Loucy (cell line): ENCODE results near the gene IRGC.

Experiments used
- H2AFZ ChIP-seq: fragments of 200-600 bp; sonication (generic); 2 replicates; pipeline ENCODE4 v1.6.0; 2016; ENCODE audit warnings: antibody characterized with exemption, mild to moderate bottlenecking, low read length, moderate library complexity
- H3F3A ChIP-seq: fragments of 200-600 bp; 2 replicates; pipeline ENCODE4 v1.6.0; 2016; ENCODE audit warnings: antibody characterized with exemption, low read depth, mild to moderate bottlenecking
- H3K27me3 ChIP-seq: fragments of 200-600 bp; sonication (generic); 2 replicates; pipeline ENCODE4 v1.6.1; 2014; ENCODE audit warnings: low read length, mild to moderate bottlenecking; ENCODE audit not compliant: insufficient read depth, poor library complexity, severe bottlenecking
- H3K36me3 ChIP-seq: fragments of 200-600 bp; sonication (generic); 2 replicates; pipeline ENCODE4 v1.6.1; 2016; ENCODE audit warnings: low read length; ENCODE audit not compliant: insufficient read depth
- H3K4me1 ChIP-seq: fragments of 200-600 bp; sonication (generic); 2 replicates; pipeline ENCODE4 v1.5.1; 2014; ENCODE audit warnings: low read length, mild to moderate bottlenecking; ENCODE audit not compliant: insufficient read depth, poor library complexity, severe bottlenecking
- H3K4me2 ChIP-seq: fragments of 200-600 bp; sonication (generic); 2 replicates; pipeline ENCODE4 v1.6.0; 2014; ENCODE audit warnings: antibody characterized with exemption, low read length, low read depth, mild to moderate bottlenecking; ENCODE audit not compliant: poor library complexity, severe bottlenecking
- H3K4me3 ChIP-seq: fragments of 200-600 bp; sonication (generic); 2 replicates; pipeline ENCODE4 v1.5.1; 2014; ENCODE audit warnings: low read length, mild to moderate bottlenecking, mixed read lengths; ENCODE audit not compliant: poor library complexity, severe bottlenecking
- H3K79me2 ChIP-seq: fragments of 200-600 bp; sonication (generic); 2 replicates; pipeline ENCODE4 v1.6.1; 2014; ENCODE audit warnings: low read length; ENCODE audit not compliant: insufficient read depth
- H3K9ac ChIP-seq: fragments of 200-600 bp; sonication (generic); 2 replicates; pipeline ENCODE4 v1.6.0; 2014; ENCODE audit warnings: mild to moderate bottlenecking, low read depth, low read length, moderate library complexity; ENCODE audit not compliant: poor library complexity, severe bottlenecking
- H3K9me2 ChIP-seq: fragments of 200-600 bp; sonication (generic); replicated peaks from 2 replicates; pipeline ENCODE4 v1.6.1; 2016; ENCODE audit warnings: low read depth, low read length, mixed read lengths
- H3K9me3 ChIP-seq: fragments of 200-600 bp; sonication (generic); 2 replicates; pipeline ENCODE4 v1.6.1; 2014; ENCODE audit warnings: mild to moderate bottlenecking, antibody characterized with exemption, low read length, low read depth; ENCODE audit not compliant: insufficient read depth
- H4K20me1 ChIP-seq: fragments of 200-600 bp; sonication (generic); 2 replicates; pipeline ENCODE4 v1.6.0; 2014; ENCODE audit warnings: antibody characterized with exemption, low read length, mild to moderate bottlenecking; ENCODE audit not compliant: insufficient read depth, poor library complexity, severe bottlenecking
- EZH2phosphoT487 ChIP-seq: fragments of 200-600 bp; IDR thresholded peaks from 2 replicates; pipeline ENCODE4 v1.6.1; 2018; ENCODE audit warnings: antibody characterized with exemption, mild to moderate bottlenecking, moderate library complexity, borderline replicate concordance
- TF ChIP-seq, protein P1 (sequence below): fragments of 200-600 bp; sonication (generic); conservative IDR thresholded peaks from 2 replicates; pipeline ENCODE4 v1.5.1; 2014; ENCODE audit warnings: mild to moderate bottlenecking, antibody characterized with exemption, low read length

The IRGC gene

DNA sequence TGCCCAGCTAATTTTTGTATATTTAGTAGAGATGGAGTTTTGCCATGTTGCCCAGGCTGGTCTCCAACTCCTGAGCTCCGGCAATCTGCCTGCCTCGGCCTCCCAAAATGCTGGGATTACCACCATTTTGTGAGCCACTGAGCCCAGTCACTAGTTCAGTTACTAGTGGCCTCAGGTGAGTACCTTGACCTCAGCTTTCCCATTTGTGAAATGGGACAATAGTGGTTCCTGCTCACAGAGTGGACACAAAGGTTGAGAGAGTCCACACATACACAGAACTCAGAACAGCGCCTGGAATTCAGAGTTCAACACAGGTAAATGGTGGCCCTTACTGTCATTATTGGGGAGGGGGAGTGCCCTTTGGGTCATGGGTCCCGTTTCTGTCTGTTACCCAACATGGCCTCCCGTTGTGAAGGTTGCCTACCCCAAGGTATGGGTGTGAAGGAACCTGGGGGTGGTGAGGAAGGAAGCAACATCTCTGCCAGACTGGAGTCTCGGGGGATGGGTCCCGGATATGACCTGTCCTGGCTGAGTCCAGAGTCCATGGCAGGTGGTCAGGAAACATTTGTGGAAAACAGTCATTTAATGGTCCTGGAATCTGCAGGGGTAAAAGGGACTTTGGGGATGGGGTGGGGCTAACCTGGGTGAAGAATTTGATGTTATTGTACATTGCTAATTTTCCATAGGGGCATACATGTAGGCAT, 11.7 kb upstream of the IRGC start:
- Histone ChIP-seq H3K4me3 (no peak overlapping the region), H3F3A (no peaks in the 10 kb centered on the region), H3K4me2 (no peak overlapping the region), H3K9me2 (no peaks in the 10 kb centered on the region), H4K20me1 (no peaks in the 10 kb centered on the region), H3K9me3 (no peaks in the 10 kb centered on the region), H3K4me1 (no peaks in the 10 kb centered on the region), H2AFZ (no peak overlapping the region), H3K9ac (no peak overlapping the region), H3K36me3 (no peaks in the 10 kb centered on the region), H3K79me2 (no peaks in the 10 kb centered on the region), H3K27me3 (no peaks in the 10 kb centered on the region)
- no peak for TF ChIP-seq EZH2phosphoT487
- TF ChIP-seq, protein P1, sequence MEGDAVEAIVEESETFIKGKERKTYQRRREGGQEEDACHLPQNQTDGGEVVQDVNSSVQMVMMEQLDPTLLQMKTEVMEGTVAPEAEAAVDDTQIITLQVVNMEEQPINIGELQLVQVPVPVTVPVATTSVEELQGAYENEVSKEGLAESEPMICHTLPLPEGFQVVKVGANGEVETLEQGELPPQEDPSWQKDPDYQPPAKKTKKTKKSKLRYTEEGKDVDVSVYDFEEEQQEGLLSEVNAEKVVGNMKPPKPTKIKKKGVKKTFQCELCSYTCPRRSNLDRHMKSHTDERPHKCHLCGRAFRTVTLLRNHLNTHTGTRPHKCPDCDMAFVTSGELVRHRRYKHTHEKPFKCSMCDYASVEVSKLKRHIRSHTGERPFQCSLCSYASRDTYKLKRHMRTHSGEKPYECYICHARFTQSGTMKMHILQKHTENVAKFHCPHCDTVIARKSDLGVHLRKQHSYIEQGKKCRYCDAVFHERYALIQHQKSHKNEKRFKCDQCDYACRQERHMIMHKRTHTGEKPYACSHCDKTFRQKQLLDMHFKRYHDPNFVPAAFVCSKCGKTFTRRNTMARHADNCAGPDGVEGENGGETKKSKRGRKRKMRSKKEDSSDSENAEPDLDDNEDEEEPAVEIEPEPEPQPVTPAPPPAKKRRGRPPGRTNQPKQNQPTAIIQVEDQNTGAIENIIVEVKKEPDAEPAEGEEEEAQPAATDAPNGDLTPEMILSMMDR = no peak

DNA sequence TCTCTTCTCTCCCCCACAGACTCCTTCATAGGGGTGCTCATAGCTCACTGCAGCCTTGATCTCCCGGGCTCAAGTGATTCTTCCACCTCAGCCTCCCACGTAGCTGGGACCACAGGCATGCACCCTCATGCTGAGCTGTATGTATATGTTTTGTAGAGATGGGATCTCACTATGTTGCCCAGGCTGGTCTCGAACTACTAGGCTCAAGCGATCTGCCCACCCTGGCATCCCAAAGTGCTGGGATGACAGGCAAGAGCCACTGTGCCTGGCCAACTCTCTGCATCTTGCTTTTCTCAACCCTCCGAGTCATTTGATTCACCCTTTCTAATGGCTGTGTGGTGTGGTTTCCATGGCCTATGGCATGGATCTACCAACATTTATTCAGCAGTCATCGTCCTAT, 10.1 kb upstream of the IRGC start:
- TF ChIP-seq, protein P1 = no peak
- TF ChIP-seq EZH2phosphoT487 = no peak
- no peaks in the 10 kb centered on the region for H3F3A ChIP-seq
- H3K36me3 ChIP-seq = no peaks in the 10 kb centered on the region
- no peaks in the 10 kb centered on the region for H3K9me3 ChIP-seq
- H3K4me3 ChIP-seq = no peak overlapping the region
- no peaks in the 10 kb centered on the region for H3K4me1 ChIP-seq
- no peaks in the 10 kb centered on the region for H3K9me2 ChIP-seq
- H2AFZ ChIP-seq = no peak overlapping the region
- no peak overlapping the region for H3K9ac ChIP-seq
- H3K4me2 ChIP-seq = no peak overlapping the region
- H3K79me2 ChIP-seq = no peaks in the 10 kb centered on the region
- H3K27me3 ChIP-seq = no peaks in the 10 kb centered on the region
- H4K20me1 ChIP-seq = no peaks in the 10 kb centered on the region

DNA sequence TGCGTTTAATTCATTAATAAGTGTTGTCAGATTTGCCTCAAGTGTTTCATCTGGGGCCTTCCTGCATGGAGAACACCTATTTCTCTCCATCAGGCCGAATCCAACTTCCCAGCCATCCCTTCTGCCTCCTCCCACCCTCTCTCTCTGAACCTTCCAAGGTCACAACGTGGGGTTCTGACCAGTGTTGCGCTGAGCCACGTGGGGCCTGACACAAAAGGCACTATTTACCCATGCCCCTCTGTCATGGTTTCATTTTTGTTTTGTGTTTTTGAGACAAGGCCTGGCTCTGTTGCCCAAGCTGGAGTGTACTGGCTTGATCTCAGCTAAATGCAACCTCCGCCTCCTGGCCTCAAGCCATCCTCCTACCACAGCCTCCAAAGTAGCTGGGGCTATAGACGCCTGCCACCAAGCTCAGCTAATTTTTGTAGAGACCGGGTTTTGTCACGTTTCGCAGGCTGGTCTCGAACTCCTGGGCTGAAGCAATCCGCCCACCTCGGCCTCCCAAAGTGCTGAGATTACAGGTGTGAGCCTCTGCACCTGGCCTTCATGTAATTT, 8.6 kb upstream of the IRGC start:
- Histone ChIP-seq H3K9me3 (no peaks in the 10 kb centered on the region), H3K4me1 (no peaks in the 10 kb centered on the region), H3K9me2 (no peaks in the 10 kb centered on the region), H3K36me3 (no peaks in the 10 kb centered on the region), H2AFZ (no peak overlapping the region), H3K79me2 (no peaks in the 10 kb centered on the region), H3K4me2 (no peak overlapping the region), H4K20me1 (no peaks in the 10 kb centered on the region), H3K27me3 (no peaks in the 10 kb centered on the region), H3F3A (no peaks in the 10 kb centered on the region), H3K4me3 (no peak overlapping the region), H3K9ac (no peak overlapping the region)
- no peak for TF ChIP-seq EZH2phosphoT487
- TF ChIP-seq, protein P1 = no peak
